ENCODE measurements around the gene MYOM3. TPM values are rescaled to one million over a fixed set of nuclear protein-coding genes. Genes with fewer than 3 reads are reported as not detected.
"Not testable (repeated sequence)": the region's sequence is repeated elsewhere in the genome, so short reads cannot be mapped to it uniquely, and the experiment has no call there.

MYOM3 gene
- polyA plus RNA-seq, 1 experiment: not detected

- DNase-seq (ENCODE audit: low read depth, low spot score): no peak
- ChIA-PET CTCF (no interaction called here), POLR2A (interaction anchor here (0.8 to 2.6 kb wide), 4 partner anchors 18 to 86 kb away, joined by 3 to 11 read pairs (median 5); partner anchors contain the start of genes PNRC2 and SRSF10)
Observed at GRCh38 chr1:24045771-24046170, 66.2 kb downstream of the MYOM3 start.

GRCh38 chr1:24044672-24045071, 67.3 kb downstream of the MYOM3 start:
- H3K9me3 ChIP-seq (ENCODE audit: control insufficient read depth, insufficient read depth, low read length); CTCF ChIA-PET; DNase-seq (ENCODE audit: low read depth, low spot score); H3K27ac ChIP-seq (ENCODE audit: low read depth, low read length); H3K27me3 ChIP-seq (ENCODE audit: control insufficient read depth, insufficient read depth, low read length); POLR2A ChIA-PET; H3K4me3 ChIP-seq (ENCODE audit: low read depth, low read length): not testable (repeated sequence)

More at GRCh38 chr1:24045771-24046170, 66.2 kb downstream of the MYOM3 start:
- Histone ChIP-seq H3K4me3 (ENCODE audit: low read depth, low read length) (no peak overlapping the region), H3K27ac (ENCODE audit: low read depth, low read length) (peak overlapping the region; percentile 62), H3K9me3 (ENCODE audit: control insufficient read depth, insufficient read depth, low read length) (no peaks in the 10 kb centered on the region), H3K27me3 (ENCODE audit: control insufficient read depth, insufficient read depth, low read length) (no peaks in the 10 kb centered on the region)
- TF ChIP-seq CTCF (IDR thresholded peaks at IDR 0.05; ENCODE audit: low read depth, low read length): no peak

GRCh38 chr1:24043345-24044032, 68.4 kb downstream of the MYOM3 start:
- H3K4me3 ChIP-seq (ENCODE audit: low read depth, low read length): no peak overlapping the region
- no peak for DNase-seq (ENCODE audit: low read depth, low spot score)
- H3K27me3 ChIP-seq (ENCODE audit: control insufficient read depth, insufficient read depth, low read length): no peaks in the 10 kb centered on the region
- no peak overlapping the region for H3K27ac ChIP-seq (ENCODE audit: low read depth, low read length)
- CTCF ChIA-PET: no interaction called here
- no peaks in the 10 kb centered on the region for H3K9me3 ChIP-seq (ENCODE audit: control insufficient read depth, insufficient read depth, low read length)
- TF ChIP-seq CTCF (IDR thresholded peaks at IDR 0.05; ENCODE audit: low read depth, low read length): no peak
- POLR2A ChIA-PET: no interaction called here

GRCh38 chr1:24042315-24042714, 69.6 kb downstream of the MYOM3 start:
- Histone ChIP-seq H3K9me3 (ENCODE audit: control insufficient read depth, insufficient read depth, low read length) (no peaks in the 10 kb centered on the region), H3K27me3 (ENCODE audit: control insufficient read depth, insufficient read depth, low read length) (no peaks in the 10 kb centered on the region), H3K27ac (ENCODE audit: low read depth, low read length) (no peak overlapping the region), H3K4me3 (ENCODE audit: low read depth, low read length) (no peak overlapping the region)
- ChIA-PET POLR2A (no interaction called here), CTCF (interaction anchor here (1.7 kb wide), 1 partner anchor 14 kb away, joined by 3 read pairs; no protein-coding TSS in a partner anchor)
- no peak for TF ChIP-seq CTCF (IDR thresholded peaks at IDR 0.05; ENCODE audit: low read depth, low read length)
- no peak for DNase-seq (ENCODE audit: low read depth, low spot score)

GRCh38 chr1:24036088-24036487, 75.8 kb downstream of the MYOM3 start:
- DNase-seq (ENCODE audit: low read depth, low spot score): no peak
- TF ChIP-seq CTCF (IDR thresholded peaks at IDR 0.05; ENCODE audit: low read depth, low read length): no peak
- ChIA-PET POLR2A (no interaction called here), CTCF (interaction anchor here (0.9 kb wide), 1 partner anchor 8 kb away, joined by 4 read pairs; no protein-coding TSS in a partner anchor)
- Histone ChIP-seq H3K27ac (ENCODE audit: low read depth, low read length) (no peak overlapping the region), H3K27me3 (ENCODE audit: control insufficient read depth, insufficient read depth, low read length) (no peaks in the 10 kb centered on the region), H3K4me3 (ENCODE audit: low read depth, low read length) (no peak overlapping the region), H3K9me3 (ENCODE audit: control insufficient read depth, insufficient read depth, low read length) (no peaks in the 10 kb centered on the region; the same call in 1 of the 2 replicates)
